HG03064 (cell line): ENCODE data around the gene FERD3L.

Source experiments
- ATAC-seq: cut with Tn5 transposase; IDR thresholded peaks from one replicate; pipeline ENCODE4 v1.9.1; 2021; ENCODE audit warnings: low read depth; ENCODE audit not compliant: unreplicated experiment

The FERD3L gene

DNA sequence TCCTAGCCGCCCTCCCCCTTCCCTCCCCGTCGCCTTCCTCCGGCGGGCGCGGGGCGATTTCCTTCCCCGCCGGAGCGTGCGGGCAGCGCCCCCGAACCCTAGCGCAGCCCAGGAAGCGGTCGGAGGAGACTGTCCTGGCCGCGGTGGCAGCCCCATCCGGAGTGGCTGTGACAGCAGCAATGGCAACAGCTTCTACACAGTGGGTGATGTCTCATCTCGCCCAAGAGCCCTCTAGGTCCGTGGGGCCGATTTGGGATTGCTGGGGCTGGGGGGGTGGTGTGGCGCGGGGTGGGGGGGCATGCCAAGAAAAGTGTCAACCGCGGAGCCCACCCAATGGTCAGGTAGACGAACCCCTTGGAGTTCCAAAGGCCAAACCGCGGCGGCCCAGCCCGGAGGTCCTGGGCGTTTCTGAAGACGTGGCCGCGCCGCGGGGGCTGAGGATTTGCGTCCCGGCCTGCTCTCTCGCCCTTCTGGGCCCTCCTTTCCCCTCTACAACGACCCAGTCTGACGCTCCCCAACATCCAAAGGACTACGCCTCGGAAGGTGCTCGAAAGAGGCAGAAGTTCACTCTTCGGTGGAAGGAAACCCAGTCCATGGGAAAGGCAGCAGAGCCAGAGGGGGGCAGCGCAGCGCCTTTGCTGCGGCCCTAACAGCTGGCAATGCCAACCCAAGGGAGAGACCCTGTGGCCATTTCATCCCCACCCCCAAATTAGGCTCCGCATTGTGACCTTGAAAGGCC, 27.2 kb downstream of the FERD3L start:
- no peak for ATAC-seq

DNA sequence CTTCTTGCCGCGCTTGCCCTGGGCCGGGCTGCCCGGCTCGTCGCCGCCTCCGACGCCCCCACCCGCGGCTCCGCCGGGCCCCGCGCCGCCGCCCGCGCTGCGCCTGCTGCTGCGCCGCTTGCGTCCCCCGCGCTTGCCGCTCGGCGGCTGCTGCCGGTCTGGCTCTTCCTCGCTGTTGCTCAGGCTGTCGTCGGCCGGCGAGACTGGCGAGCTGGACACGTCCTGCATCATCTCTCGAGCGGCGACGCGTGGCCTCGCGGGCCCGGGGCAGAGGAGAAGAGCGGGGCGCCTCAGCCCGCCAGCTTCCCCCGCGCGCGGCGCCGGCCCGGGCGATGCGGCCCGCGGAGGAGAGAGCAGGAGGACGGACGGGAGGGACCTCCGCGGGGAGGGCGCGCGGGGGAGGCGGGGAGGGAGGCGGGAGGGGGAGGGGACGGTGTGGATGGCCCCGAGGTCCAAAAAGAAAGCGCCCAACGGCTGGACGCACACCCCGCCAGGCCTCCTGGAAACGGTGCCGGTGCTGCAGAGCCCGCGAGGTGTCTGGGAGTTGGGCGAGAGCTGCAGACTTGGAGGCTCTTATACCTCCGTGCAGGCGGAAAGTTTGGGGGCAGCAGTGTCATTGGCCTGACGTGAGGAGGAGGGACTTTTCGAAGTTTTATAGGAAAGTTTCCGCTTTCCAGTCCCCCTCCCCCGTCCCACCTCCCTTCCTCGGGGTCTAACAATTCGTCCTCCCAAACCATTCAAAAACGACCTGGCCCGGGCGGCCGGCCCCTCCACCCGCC, 27.9 kb downstream of the FERD3L start, which contains the start of gene TWIST1:
TSS of gene TWIST1 (minus strand) at position 546 of the 779 bp plus-strand sequence. CDS start at position 231, 315 bp downstream.
- no peak for ATAC-seq

DNA sequence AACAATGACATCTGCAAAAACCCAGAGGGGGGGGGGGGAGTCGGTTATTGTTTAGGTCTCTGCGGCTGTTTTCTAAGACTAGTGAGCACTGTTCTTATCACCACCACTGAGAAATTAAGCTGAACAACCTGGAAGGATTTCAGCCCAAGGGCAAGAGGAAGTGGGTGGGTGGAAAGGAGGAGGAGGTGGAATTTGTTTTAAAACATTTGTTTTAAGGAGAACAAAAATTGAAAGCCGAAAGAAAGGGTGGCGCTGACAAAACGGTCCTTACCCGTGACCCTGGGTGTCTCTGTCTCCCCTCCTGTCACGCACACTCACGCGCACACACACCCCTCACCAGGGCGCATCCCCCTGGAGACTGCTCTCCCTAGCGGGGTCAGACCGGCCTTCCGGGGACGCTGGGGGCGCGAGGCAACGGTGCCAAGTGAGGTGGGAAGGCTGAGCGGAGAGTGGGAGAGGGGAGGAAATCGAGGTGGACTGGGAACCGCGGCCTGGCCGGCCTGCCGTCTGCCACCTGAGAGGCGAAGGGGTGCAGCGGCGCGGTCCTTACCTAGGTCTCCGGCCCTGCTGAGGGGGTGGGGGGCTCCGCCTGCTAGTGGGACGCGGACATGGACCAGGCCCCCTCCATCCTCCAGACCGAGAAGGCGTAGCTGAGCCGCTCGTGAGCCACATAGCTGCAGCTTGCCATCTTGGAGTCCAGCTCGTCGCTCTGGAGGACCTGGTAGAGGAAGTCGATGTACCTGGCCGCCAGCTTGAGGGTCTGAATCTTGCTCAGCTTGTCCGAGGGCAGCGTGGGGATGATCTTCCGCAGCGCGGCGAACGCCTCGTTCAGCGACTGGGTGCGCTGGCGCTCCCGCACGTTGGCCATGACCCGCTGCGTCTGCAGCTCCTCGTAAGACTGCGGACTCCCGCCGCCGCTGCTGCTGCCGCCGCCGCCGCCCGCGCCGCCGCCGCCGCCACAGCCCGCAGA, 28.8 kb downstream of the FERD3L start:
- no peak for ATAC-seq

DNA sequence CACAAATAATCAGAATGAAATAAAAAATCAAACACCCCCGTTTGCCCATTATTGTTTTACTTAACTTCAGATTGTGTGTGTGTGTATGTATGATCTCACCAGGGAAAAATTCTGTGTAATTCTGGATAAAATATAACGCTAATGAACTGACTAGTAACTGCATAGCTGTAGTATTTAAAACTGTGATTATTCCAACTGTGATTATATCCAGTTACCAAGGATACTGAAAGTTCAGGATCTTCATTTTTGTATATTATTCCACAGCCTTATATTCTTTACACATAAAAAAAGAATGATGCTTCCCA, 30.7 kb downstream of the FERD3L start:
- no peak for ATAC-seq

DNA sequence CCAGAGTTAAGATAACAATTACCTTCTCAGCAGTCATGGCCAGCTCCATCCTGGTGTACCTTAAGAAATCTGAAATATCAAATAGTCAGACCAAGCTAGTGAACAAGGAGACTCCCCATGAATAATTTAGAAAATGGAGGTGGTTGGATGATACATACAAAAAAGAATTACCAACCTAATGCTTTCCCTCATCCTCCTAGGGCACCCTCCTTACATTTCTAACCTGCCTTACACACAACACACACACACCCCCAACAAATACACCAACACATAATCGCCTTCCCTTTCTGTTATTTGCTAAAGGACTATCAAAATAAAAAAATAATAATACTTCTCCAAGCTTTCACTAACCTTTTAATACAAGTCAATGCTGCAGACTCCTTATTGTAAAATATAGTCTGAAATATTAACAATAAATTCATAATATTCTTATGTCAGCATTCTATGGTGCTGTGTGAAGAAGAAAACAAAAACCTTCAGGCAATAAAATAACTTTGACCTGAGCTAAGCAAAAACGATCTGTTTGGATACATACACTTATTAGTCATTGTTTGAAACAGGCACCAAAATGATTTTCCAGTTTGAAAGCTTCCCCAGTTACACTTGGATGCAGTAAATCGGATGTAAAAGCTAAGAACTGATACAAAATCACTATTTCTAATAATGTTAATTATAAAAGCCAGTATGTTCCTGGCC, 31.2 kb downstream of the FERD3L start:
- no peak for ATAC-seq

DNA sequence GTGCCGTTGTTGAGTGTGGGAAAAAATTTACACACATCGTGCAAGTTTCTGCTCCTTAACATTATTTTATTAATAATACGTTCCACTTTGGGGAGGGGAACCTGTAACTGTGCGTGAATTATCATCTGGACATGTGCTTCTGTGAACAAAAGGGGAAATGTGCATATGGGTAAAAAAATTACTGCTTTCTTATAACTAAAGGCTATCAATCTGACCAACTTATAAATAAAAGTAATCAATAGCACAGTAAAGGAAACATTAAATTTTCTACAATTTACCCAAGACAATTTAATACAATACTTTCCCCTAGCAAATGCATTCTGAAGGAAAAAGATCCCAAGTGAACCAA, 32.2 kb downstream of the FERD3L start:
- no peak for ATAC-seq

DNA sequence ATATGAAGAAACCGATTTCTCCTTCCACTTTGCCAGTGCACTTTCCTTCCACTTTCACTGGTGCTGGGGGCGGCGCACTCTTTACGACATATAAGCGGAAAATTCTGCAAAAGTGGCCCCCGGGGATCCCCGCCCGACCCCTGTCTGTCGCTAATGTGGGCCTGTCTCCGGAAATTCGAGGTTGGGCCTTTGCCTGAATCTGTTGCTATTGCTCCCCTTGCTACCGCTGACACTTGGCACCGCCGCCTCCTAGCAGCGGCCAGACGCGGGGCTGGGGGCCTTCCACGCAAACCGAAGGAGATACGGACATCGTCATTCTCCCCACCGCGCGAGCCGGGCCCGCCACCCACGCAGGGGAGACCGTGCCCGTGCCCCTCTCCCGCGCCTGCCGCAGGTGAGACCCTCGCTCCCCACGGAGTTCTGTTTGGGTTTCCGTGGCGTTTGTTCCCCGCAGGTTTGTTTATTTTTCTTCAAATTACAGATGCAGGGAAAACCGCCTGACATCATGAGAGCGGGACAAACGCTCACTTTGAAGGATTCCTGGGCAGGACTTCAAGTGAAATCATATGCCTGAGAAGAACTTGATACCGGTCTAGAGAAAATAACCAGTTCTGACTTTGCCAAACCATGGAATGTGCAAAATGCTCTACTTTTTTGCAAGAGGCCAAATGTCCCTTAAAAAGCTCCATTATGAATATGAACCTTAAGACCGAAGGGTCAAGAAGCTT, 32.8 kb downstream of the FERD3L start:
- no peak for ATAC-seq

DNA sequence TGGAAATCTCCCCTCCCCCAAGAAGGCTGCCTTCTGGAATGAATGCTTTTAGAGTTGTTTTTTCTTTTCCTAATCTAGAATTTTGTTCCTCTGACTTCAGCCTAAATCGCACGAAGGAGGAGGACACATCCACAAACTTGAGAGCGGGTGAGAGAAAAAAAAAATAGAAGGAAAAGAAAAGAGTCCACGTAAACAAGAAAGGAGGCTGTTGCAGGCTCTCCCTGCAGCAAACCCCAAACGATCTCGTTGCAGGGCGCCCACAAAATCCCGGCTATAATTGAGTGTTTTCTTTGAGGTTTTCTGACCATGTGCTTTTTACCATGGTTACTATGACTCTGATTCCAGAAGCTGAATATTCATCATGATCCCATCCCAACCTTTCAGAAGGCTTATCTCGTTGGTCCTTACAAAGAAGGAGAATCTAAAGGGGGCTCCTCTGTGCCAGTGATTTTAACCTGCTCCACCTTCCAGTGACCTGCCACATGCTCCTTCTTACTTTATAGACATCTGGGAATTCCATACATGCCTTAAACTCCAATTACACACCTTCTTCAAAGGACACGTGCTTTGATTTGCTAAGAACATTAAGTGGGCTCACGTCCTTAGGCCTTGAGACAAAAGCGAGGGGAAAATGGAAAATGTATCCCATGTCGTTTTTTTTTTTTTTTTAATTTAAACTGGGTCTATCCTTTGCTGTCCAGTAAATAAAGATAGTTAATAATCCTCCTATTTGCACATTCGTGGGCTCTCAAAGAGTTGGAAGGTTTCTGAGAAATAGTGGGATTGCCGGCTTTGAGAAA, 33.5 kb downstream of the FERD3L start:
- no peak for ATAC-seq

DNA sequence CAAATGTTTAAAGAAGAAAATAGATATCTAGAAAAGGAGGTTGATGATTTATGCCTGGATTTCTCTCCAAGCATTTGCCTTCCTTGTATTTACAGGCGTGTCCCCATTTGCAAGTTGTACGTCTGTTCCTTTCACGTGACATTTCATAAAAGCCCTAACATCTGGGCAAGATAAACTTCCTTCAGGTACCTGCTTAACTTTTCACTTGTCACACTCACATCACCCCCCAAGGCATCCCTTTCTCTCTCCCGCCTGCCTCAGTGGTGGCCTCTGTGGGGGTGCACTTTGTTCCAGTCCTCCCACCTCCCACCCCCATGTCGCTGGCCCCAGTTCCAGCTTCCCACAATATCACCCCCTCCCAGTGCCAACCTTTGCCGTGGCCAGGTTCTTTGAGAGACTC, 34.4 kb downstream of the FERD3L start:
- ATAC-seq: no peak

DNA sequence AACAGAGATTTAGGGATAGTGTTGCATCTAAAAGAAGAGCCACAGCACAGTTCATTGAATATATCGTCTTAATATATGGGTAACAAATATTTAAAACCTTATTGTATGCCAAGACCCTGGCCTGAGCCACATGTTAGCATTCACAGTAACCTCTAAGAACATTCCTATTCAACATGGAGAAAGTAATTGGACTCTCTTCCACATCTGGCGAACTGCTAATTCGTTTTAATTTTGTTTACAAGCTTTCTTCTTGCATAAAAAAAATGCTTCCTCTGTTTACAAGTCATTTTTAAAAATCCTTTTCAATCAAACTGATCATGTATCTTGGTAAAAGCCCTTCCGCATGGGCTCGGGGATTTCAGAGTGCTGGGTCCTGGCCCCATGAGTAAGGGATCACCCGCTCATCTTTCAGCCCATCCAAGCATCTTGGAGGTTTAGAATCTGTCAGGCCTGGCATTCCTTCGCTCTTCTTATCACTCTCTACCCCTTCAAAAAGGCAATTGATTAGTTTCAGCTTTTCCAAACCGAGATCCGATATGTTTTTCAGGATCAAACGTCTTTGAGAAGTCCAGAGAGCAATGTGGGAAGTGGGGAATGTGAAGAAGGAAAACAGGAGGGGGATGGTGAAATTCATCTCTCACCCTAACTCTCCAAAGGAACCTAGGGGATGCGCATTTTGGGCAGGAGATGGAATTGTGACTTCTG, 35.0 kb downstream of the FERD3L start:
- no peak for ATAC-seq

DNA sequence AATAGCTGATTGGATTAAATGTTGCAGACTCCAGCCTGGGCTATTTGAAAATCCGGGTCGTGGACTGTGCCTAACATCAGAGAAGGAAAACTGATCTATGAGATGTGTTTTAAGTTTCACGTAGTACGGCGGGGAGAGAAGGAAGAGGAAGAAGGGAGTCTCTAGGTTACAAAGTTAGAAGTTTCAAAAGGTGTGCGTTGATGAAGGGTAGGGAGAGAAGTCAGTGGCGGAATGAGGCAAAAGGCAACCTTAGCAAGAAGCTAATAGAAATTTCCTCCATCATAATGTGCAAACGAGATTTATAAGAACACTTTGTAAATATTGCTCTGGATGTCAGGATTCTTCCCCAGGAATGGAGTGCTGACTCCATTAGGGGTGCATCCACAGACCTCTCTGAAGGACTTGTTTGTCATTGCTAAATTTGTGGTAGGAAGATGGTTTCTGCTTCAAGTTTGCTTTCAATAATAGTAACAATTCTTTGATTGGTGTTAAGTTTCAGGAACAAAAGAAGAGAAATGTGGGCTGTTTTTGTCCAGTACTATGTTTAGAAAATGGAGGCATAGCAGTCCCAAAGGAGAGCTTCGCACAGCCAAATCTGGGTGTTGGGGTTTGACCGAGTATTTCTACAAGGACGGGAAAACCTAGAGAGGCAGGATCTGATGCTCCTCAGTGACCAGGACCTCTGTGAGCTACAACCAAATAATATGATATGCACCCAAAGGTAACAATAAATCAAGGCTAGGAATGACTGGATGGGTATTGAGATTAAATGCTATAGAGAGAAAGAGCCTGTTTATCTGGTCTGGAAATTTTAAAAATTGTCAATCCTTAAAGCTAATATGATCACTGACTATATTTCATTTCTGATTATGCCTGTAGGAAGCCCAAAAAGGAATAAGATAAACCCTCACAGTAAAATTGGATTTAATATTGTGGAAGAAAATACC, 35.9 kb downstream of the FERD3L start:
- ATAC-seq: no peak

DNA sequence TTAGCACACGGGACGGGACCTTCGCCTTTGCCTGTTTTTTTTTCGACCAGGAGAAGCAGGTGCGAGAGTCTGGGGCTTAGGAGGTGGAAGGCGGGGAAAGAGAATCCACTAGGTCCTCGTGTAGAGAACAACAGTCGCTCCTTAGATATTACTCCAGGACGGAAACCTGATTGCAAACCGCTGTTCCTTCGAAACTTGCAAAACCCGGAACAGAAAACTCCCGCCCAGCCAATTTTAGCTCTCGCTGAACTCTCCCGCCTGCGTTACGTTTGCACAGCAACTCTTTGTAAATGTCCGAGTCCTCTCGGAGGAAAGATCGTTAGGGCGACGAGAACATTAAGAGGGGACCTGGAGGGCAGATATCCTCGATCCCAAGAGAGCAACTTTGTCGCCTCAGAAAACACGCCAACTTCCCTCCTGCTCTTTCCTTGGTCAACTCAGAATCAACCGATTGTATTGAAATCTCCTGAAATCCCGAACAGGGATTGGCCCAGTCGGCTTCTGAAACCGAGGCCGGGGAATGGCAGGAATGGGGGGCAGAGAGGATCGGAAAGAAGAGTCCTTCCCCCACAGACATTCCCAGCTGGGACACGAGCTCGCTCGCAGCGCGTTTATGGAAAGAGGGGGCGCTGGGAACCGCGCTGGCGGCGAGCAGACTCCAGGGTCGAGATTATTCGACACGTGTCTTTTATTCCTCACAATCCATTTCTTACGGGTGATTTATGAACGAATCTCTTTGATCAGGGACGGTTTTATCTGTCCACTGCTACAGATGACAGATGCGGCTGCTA, 37.7 kb downstream of the FERD3L start:
- ATAC-seq: no peak

DNA sequence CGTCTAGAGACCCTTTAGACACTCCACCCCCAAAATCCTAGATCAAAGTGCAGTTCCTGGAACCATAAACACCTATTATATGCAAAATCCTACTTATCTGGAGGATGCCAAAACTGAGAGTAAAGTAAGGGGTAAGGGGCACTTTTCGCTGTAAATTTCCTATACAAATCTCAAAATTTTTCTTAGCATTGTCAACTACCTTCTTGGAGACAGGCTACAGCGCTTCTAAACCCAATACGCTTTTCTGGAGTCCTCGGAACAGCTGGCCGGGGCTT, 38.2 kb downstream of the FERD3L start:
- ATAC-seq: no peak

DNA sequence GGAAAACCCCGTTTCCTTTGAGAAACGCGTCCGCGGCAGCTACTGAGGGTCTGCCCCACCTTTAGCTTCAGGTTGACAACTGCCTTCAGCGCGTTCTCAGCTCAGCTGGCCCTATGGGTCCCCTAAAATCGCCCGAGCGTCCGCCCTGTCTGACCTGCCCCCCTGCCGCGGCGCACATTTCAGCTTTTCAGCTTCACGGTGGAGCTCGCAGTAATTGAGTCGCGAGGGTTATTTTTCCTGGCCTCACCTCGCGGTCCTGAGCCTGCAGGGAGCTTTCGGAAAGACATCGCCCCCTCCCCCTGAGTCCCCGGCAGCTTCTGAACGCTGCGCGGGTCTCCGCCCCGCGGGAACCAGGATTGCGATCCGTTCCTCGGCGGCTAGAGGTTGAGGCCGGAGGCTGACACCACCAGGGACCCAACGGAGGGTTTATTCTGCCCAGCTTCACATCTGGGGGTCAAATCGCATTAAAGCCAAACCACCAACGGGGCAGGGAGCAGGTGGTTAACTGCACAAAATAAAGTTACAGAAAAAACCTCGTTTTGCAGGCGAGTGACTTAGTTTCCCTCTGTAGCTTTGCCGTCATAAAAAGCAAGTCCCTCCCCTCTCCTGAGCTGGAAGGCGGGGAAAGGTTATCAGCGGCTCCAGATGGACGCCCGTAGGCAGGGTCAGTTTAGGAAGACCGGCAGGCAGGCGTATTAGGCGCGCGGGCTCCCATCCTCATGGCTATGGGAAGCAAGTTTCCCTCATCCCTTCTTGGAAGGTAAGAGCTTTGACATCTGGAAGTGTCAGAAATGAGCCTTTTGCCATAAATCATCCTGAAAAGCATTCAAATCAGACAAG, 38.8 kb downstream of the FERD3L start:
- ATAC-seq: no peak

DNA sequence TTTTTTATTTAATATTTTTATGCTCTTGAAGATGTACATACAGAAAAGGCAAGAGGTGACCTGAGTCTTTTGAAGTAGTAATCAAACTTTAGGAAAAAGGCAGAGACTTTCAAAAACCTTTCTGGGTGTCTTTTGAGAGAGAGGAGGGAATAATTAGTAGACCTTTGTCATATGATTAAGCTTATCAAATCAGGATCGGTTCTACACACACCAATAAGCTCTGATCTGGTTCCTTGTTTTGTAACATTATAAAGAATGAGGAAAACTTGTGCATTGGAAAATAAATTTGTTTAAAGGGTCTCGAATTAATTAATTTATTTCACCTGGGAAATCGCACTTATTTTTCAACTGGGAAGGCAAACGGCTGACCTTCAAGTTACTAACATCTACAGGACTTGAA, 39.7 kb downstream of the FERD3L start:
- ATAC-seq: no peak

DNA sequence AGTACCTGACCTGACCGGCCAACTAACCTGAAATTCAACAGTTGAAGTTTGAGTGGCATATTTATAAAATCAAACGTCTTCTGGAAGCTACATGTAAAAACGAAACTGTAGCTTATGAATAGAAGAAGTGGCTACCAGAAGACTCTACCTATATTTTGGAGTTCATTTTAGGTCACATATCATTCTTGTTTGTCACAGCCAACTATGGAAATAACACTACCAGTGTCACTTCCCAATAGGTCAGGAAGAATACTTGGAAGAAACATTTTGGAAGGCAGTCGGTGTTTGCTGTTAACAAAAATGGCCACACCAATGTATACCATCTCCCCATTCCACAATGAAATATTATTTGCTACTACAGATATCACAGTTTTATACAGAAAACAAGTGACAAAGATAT, 40.4 kb downstream of the FERD3L start:
- ATAC-seq: no peak
